IPS-18a (cell line): ENCODE results near the gene CEP72.
"Not testable (repeated sequence)": the region's sequence is repeated elsewhere in the genome, so short reads cannot be mapped to it uniquely, and the experiment has no call there.

ENCODE experiments used
- H3K27ac ChIP-seq: one replicate; pipeline ENCODE4 v1.5.1; 2013; ENCODE audit warnings: low read length
- H3K27me3 ChIP-seq: one replicate; pipeline ENCODE4 v1.6.1; 2013; ENCODE audit warnings: mild to moderate bottlenecking, low read length; ENCODE audit not compliant: control insufficient read depth, insufficient read depth
- H3K36me3 ChIP-seq: one replicate; pipeline ENCODE4 v1.6.1; 2013; ENCODE audit warnings: low read depth, low read length; ENCODE audit not compliant: control insufficient read depth
- H3K4me1 ChIP-seq: one replicate; pipeline ENCODE4 v1.6.1; 2013; ENCODE audit warnings: low read depth, low read length; ENCODE audit not compliant: control insufficient read depth
- H3K4me3 ChIP-seq: one replicate; pipeline ENCODE4 v1.5.1; 2013; ENCODE audit warnings: low read length
- H3K9ac ChIP-seq: one replicate; pipeline ENCODE4 v1.6.1; 2013; ENCODE audit warnings: mild to moderate bottlenecking, low read length, moderate library complexity
- H3K9me3 ChIP-seq: one replicate; pipeline ENCODE4 v1.6.1; 2013; ENCODE audit warnings: low read depth, low read length; ENCODE audit not compliant: control insufficient read depth

Gene CEP72

DNA sequence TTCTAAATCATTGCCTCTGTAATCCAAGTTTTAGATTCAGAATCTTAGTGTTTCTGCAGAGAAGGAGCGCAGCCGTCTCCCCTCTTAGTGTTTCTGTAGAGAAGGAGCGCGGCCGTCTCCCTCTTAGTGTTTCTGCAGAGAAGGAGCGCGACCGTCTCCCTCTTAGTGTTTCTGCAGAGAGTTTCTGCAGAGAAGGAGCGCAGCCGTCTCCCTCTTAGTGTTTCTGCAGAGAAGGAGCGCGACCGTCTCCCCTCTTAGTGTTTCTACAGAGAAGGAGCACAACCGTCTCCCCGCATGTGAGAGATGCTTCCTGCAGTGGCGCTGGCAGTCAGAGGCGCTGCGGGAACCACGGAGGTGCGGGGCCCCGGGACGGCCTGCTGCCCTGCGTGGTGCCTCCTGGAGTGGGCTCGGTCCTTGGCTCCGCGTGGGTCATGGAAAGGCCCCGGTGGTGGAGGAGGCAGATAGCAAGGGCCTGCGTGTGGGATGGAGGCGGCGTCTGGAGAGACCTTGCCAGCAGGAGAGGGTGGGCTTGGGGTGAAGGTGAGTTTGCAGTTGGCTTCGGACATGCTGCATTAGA is 10.9 kb downstream of the CEP72 start:
- no peak overlapping the region for H3K4me3 ChIP-seq
- H3K27me3 ChIP-seq = no peaks in the 10 kb centered on the region
- no peak overlapping the region for H3K27ac ChIP-seq
- peaks cover 53% of the 10 kb centered on the region for H3K36me3 ChIP-seq
- H3K4me1 ChIP-seq = no peaks in the 10 kb centered on the region
- no peak overlapping the region for H3K9ac ChIP-seq
- H3K9me3 ChIP-seq = no peaks in the 10 kb centered on the region

DNA sequence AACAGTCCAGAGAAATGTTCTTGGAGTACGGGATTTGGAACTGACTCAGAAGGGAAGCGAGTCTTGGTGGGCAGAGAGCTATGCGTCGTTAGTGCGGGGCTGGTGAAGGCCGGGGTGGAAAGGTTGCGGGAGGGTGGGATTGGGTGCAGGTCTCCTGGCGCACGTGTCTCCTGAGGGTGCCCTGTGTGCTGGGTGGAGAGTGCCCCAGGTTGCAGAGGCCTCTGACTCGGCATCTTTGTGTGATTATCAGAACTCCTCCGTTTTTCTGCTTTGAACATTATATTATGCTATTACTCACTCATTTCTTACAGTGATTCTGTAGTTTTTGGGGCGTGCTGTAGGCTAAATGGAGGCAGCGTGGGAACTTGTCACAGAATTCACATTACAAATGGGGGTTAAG is 11.4 kb downstream of the CEP72 start:
- H3K9me3 ChIP-seq = no peaks in the 10 kb centered on the region
- no peaks in the 10 kb centered on the region for H3K4me1 ChIP-seq
- H3K4me3 ChIP-seq = no peak overlapping the region
- peaks cover 54% of the 10 kb centered on the region for H3K36me3 ChIP-seq
- no peak overlapping the region for H3K27ac ChIP-seq
- no peak overlapping the region for H3K9ac ChIP-seq
- no peaks in the 10 kb centered on the region for H3K27me3 ChIP-seq

DNA sequence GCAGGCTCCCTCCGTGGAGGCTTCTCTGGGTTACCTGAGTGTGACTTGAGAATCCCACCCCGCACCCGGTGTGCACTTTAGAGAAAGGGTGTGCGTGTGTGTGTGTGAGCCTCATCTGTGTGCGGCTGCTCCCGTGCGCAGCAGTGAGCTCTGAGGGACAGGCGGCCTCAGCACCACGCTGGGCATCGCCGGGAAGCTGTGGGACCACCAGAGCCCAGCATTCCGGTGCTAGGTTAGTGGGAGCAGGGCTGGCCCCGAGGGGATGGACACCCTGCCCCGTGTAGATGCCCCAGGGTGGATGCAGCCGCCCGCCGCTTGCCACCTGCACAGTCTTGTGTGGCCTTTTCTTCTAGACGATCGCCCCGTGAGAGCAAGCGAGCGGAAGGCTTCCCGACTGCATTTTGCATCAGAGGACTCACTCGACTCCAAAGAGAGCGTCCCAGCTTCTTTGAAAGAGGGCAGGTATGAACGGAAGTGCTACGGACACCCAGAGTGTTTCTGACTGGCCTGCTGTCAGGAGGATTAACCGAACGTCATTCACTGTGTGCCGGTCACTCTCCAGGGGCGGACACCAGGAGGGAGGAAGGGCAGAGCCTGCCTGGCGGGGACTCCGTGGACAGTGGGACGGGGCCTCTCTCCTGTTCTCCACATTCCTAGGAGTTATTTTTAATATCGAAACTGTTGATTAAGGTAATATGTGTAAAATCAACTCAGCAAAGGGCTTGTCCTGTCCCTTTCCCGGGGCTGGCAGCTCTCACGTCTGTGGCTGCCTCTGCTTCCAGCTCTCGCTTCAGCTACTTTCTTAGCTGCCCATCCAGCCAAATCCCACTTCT is 12.2 kb downstream of the CEP72 start:
- Histone ChIP-seq H3K9me3 (no peaks in the 10 kb centered on the region), H3K36me3 (peaks cover 48% of the 10 kb centered on the region), H3K4me1 (no peaks in the 10 kb centered on the region), H3K9ac (no peak overlapping the region), H3K27ac (no peak overlapping the region), H3K4me3 (no peak overlapping the region), H3K27me3 (no peaks in the 10 kb centered on the region)

DNA sequence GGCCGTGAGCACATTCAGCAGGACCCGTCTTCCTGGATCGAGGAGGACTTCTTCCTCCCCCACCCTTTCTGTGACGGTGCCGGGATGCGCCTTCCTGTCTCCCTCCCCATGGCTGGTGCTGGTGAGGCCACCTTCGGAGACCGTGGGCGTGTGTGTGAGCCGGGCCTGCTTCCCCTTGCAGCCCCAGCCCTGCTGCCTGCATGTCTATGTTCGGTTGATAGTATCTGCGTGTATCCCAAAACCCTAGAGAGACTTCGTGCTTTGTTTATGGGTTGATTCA is 12.8 kb downstream of the CEP72 start:
- Histone ChIP-seq H3K27me3 (no peaks in the 10 kb centered on the region), H3K4me3 (no peak overlapping the region), H3K9ac (no peak overlapping the region), H3K36me3 (peaks cover 43% of the 10 kb centered on the region), H3K27ac (no peak overlapping the region), H3K9me3 (no peaks in the 10 kb centered on the region), H3K4me1 (no peaks in the 10 kb centered on the region)

DNA sequence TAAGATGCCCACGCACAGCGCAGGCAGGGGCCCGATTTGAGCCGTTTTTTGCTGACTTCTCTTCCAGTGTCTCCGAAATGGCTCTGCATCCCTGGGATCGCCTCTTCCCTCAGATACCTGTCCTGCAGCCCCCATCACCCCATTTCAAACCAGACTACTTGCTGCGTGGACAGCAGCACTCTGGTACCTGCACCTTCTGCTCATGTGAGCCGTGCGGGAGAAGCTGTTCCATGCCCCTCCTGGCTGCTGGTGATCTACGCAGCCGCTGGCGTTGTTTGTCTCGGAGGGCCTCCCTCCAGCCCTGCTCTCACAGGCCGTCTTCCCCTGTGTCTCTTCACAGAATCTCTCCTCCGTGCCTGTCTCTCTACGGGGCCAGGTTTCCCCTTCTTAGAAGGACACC is 13.4 kb downstream of the CEP72 start:
- Histone ChIP-seq H3K36me3 (peaks cover 36% of the 10 kb centered on the region), H3K9me3 (no peaks in the 10 kb centered on the region), H3K4me3 (no peak overlapping the region), H3K4me1 (no peaks in the 10 kb centered on the region), H3K27me3 (no peaks in the 10 kb centered on the region), H3K9ac (no peak overlapping the region), H3K27ac (no peak overlapping the region)

DNA sequence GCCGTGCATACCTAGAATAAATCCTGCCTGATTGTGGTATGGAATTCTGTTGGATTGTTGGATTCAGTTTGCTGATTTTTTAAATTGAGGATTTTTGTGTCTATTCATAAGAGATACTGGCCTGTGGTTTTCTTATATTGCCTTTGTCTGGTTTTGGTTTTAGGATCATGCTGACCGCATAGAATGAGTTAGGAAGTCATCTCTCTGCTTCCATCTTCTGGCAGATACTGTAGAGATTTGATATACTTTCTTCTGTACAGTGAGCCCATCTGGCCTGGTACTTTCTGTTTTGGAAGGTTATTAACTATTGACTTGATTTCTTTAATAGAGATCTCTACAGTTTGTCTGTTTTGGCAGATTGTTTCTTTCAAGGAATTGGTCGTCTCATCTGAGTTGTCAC is 14.7 kb downstream of the CEP72 start:
- Histone ChIP-seq H3K36me3 (peaks cover 32% of the 10 kb centered on the region), H3K9ac (no peak overlapping the region)

DNA sequence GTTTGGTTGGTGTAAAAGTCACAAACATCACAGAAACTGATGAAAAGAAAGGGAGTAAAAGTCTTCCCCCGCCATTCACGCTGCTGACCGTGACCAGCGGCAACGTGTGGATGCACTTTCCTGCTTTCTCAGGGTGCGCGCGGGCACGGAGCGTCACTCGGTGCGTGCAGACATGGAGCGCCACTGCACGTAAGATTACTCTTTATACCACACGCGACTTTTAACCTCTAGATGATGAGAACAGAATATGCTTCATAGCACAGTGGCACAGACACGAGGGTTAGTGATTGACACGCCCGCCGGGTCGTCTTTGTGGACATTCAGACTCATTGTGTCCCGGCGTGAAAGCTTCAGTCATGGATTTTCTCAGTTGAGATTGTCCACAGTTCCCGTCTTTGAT is 15.7 kb downstream of the CEP72 start:
- Histone ChIP-seq H3K27ac (no peak overlapping the region), H3K4me3 (no peak overlapping the region), H3K27me3 (no peaks in the 10 kb centered on the region), H3K36me3 (peaks cover 32% of the 10 kb centered on the region), H3K9me3 (no peaks in the 10 kb centered on the region), H3K9ac (no peak overlapping the region), H3K4me1 (no peaks in the 10 kb centered on the region)

More for the DNA sequence above, 14.7 kb downstream of the CEP72 start:
- Histone ChIP-seq H3K9me3 (no peaks in the 10 kb centered on the region), H3K4me3 (no peak overlapping the region), H3K4me1 (no peaks in the 10 kb centered on the region), H3K27ac (no peak overlapping the region), H3K27me3 (no peaks in the 10 kb centered on the region)

DNA sequence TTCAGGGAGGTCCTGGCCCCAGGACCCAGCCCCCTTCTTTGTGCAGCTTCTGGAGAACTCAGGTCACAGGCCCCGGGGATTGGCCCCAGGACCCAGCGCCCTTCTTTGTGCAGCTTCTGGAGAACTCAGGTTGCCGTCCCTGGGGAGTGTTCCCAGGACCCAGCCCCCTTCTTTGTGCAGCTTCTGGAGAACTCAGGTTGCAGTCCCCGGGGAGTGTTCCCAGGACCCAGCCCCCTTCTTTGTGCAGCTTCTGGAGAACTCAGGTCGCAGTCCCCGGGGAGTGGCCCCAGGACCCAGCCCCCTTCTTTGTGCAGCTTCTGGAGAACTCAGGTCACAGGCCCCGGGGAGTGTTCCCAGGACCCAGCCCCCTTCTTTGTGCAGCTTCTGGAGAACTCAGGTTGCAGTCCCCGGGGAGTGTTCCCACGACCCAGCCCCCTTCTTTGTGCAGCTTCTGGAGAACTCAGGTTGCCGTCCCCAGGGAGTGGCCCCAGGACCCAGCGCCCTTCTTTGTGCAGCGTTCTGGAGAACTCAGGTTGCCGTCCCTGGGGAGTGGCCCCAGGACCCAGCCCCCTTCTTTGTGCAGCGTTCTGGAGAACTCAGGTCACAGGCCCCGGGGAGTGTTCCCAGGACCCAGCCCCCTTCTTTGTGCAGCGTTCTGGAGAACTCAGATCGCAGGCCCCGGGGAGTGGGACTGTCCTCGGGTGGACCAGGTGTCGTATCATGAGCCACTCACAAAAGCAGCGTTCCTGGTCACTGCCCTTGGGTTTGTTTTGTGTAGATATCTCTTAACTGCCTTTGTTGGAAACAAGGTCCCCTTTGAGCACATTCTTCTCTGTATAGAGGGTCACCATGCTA is 16.4 kb downstream of the CEP72 start:
- H3K27ac ChIP-seq, H3K9me3 ChIP-seq, H3K27me3 ChIP-seq, H3K9ac ChIP-seq, H3K4me3 ChIP-seq, H3K4me1 ChIP-seq: not testable (repeated sequence)
- peaks cover 32% of the 10 kb centered on the region for H3K36me3 ChIP-seq

DNA sequence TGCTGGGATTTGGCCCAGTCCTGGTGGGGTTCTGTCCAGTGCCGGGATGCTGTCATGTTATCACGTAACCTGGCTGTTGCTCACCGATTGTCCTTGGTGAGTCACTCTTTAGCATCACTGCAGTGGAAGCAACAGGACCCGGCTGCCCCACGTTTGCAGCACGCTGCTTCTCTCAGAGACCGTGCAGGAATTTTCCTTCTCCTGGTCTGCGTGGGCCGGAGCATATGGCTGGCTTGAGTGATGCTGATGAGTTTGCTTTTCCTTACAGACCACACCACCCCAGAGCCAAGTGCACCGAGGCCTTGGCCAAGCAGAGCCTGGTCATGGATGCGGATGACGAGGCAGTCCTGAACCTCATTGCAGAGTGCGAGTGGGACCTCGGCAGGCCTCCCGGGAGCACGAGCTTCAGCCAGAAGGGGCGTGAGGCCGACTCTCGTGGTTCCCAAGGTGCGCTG is 21.4 kb downstream of the CEP72 start:
- Histone ChIP-seq H3K27me3 (no peaks in the 10 kb centered on the region), H3K36me3 (peaks cover 33% of the 10 kb centered on the region), H3K4me3 (no peak overlapping the region), H3K4me1 (no peaks in the 10 kb centered on the region), H3K27ac (no peak overlapping the region), H3K9me3 (no peaks in the 10 kb centered on the region), H3K9ac (no peak overlapping the region)

DNA sequence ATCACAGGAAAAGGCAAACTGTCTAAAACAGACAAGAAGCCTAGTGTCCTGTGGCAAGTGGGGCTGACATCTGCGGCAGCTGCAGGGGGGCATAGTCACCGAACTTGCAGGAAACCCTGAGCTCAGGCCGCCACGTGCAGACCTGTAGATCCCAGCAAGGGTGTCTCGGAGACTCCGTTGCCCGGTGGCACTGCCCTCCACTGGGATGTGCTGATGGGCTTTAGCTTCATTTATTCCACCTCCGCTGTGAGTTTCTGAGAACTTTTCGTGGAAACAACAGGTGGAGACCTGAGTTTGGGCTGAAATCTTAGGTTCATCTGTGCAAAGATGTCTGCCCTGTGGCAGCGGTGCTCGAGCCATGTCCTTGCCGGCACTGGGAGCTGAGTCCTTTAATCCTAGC is 22.1 kb downstream of the CEP72 start:
- Histone ChIP-seq H3K9ac (no peak overlapping the region), H3K4me3 (no peak overlapping the region), H3K36me3 (peaks cover 35% of the 10 kb centered on the region), H3K4me1 (no peaks in the 10 kb centered on the region), H3K27ac (no peak overlapping the region), H3K27me3 (no peaks in the 10 kb centered on the region), H3K9me3 (no peaks in the 10 kb centered on the region)

DNA sequence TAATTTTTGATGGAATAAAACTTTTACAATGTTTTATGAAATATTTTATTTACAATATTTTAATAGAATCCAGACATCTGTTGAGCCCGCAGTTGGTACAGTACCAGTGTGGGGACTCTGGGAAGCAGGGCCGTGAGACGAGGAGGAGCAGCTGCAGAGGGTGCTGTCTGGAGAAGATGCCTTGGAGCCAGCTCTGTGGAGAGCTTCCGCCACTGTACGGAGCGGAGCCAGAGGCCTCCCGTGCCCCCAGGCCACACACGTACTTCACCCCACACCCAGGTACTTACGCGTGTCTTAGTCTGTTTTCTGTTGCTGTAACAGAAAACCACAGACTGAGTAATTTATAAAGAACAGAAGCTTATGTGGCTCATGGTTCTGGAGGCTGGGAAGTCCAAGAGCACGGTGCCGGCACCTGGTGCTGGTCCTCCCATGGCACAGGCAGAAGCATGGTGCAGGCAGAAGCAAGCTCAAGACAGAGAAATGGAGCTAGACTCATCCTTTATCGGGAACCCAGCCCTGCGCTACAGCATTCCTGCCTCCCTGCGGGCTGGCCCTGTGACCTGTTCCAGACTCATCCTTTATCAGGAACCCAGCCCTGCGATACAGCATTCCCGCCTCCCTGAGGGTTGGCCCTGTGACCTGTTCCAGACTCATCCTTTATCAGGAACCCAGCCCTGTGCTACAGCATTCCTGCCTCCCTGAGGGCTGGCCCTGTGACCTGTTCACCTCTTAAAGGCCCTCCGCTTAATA is 23.3 kb downstream of the CEP72 start:
- Histone ChIP-seq H3K9me3 (no peaks in the 10 kb centered on the region), H3K36me3 (peaks cover 46% of the 10 kb centered on the region), H3K4me1 (no peaks in the 10 kb centered on the region), H3K4me3 (no peak overlapping the region), H3K27me3 (no peaks in the 10 kb centered on the region), H3K9ac (no peak overlapping the region), H3K27ac (no peak overlapping the region)
